Progenitor cell of endocrine pancreas (in vitro differentiated cells): ENCODE data around the gene LRRFIP1. TPM values are rescaled to one million over a fixed set of nuclear protein-coding genes. Genes with fewer than 3 reads are reported as not detected.

Source experiments
- DNase-seq: peaks from one replicate; pipeline ENCODE4 v3.0.0; 2021; ENCODE audit warnings: low spot score; ENCODE audit not compliant: unreplicated experiment
- H3K27ac Mint-ChIP-seq: 2 replicates; pipeline ENCODE4 v1.8.0; 2021; ENCODE audit warnings: mild to moderate bottlenecking, moderate library complexity, mixed read lengths
- H3K27me3 Mint-ChIP-seq: 2 replicates; pipeline ENCODE4 v1.8.0; 2021; ENCODE audit warnings: mixed read lengths
- H3K36me3 Mint-ChIP-seq: 2 replicates; pipeline ENCODE4 v1.8.0; 2022; ENCODE audit warnings: mixed read lengths; ENCODE audit not compliant: insufficient read depth
- H3K4me1 Mint-ChIP-seq: 2 replicates; pipeline ENCODE4 v1.8.0; 2021; ENCODE audit warnings: low read depth, mixed read lengths
- H3K4me3 Mint-ChIP-seq: 2 replicates; pipeline ENCODE4 v1.8.0; 2021; ENCODE audit warnings: low read depth, mild to moderate bottlenecking, moderate library complexity, mixed read lengths
- H3K9me3 Mint-ChIP-seq: 2 replicates; pipeline ENCODE4 v1.8.0; 2021; ENCODE audit warnings: low read depth, mixed read lengths
- total RNA-seq: library from RNA; stranded (reverse); gene quantifications from 2 replicates; pipeline ENCODE4 v1.2.1, GENCODE V29; 2021
- TF ChIP-seq, protein P1 (sequence below): fragments of 200-600 bp; sonication (generic); IDR thresholded peaks from one replicate; pipeline ENCODE4 v1.5.0; 2021; ENCODE audit warnings: antibody characterized with exemption, mild to moderate bottlenecking; ENCODE audit not compliant: unreplicated experiment

The LRRFIP1 gene
- total RNA-seq, 1 donor from 2014 or later = 68.6 TPM

- TF ChIP-seq, protein P1, sequence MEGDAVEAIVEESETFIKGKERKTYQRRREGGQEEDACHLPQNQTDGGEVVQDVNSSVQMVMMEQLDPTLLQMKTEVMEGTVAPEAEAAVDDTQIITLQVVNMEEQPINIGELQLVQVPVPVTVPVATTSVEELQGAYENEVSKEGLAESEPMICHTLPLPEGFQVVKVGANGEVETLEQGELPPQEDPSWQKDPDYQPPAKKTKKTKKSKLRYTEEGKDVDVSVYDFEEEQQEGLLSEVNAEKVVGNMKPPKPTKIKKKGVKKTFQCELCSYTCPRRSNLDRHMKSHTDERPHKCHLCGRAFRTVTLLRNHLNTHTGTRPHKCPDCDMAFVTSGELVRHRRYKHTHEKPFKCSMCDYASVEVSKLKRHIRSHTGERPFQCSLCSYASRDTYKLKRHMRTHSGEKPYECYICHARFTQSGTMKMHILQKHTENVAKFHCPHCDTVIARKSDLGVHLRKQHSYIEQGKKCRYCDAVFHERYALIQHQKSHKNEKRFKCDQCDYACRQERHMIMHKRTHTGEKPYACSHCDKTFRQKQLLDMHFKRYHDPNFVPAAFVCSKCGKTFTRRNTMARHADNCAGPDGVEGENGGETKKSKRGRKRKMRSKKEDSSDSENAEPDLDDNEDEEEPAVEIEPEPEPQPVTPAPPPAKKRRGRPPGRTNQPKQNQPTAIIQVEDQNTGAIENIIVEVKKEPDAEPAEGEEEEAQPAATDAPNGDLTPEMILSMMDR = no peak
- H3K4me1 Mint-ChIP-seq = peaks cover 22% of the 10 kb centered on the region
- H3K4me3 Mint-ChIP-seq = peak overlapping the region; percentile 72
- DNase-seq = no peak
- H3K9me3 Mint-ChIP-seq = no peaks in the 10 kb centered on the region
- peaks cover 10% of the 10 kb centered on the region for H3K27me3 Mint-ChIP-seq
- H3K36me3 Mint-ChIP-seq = peaks cover 5% of the 10 kb centered on the region
- peak overlapping the region; percentile 34 for H3K27ac Mint-ChIP-seq
These were observed 62.1 kb downstream of the LRRFIP1 start for GRCh38 chr2:237689336-237690131.

GRCh38 chr2:237691029-237691907, 63.9 kb downstream of the LRRFIP1 start:
- no peaks in the 10 kb centered on the region for H3K9me3 Mint-ChIP-seq
- TF ChIP-seq, protein P1 = no peak
- DNase-seq = peak; percentile 32
- H3K4me3 Mint-ChIP-seq = peak overlapping the region; percentile 72
- peaks cover 10% of the 10 kb centered on the region for H3K27me3 Mint-ChIP-seq
- peaks cover 27% of the 10 kb centered on the region for H3K4me1 Mint-ChIP-seq
- no peak overlapping the region for H3K27ac Mint-ChIP-seq
- no peaks in the 10 kb centered on the region for H3K36me3 Mint-ChIP-seq

- peak; percentile 85 for DNase-seq
- Mint-ChIP-seq H3K4me3 (peak overlapping the region; percentile 69), H3K36me3 (no peaks in the 10 kb centered on the region), H3K27ac (no peak overlapping the region), H3K27me3 (peaks cover 10% of the 10 kb centered on the region), H3K9me3 (no peaks in the 10 kb centered on the region), H3K4me1 (peaks cover 31% of the 10 kb centered on the region)
- TF ChIP-seq, protein P1 = no peak
These were observed 64.7 kb downstream of the LRRFIP1 start for GRCh38 chr2:237691908-237692600.

GRCh38 chr2:237692601-237693290, 65.4 kb downstream of the LRRFIP1 start:
- peaks cover 35% of the 10 kb centered on the region for H3K4me1 Mint-ChIP-seq
- TF ChIP-seq, protein P1 = no peak

More at GRCh38 chr2:237692601-237693290, 65.4 kb downstream of the LRRFIP1 start:
- H3K9me3 Mint-ChIP-seq = no peaks in the 10 kb centered on the region
- peaks cover 10% of the 10 kb centered on the region for H3K27me3 Mint-ChIP-seq
- H3K27ac Mint-ChIP-seq = no peak overlapping the region
- DNase-seq = no peak
- peak overlapping the region; percentile 69 for H3K4me3 Mint-ChIP-seq
- no peaks in the 10 kb centered on the region for H3K36me3 Mint-ChIP-seq
